GM21447 (cell line): Measurements from ENCODE around the gene MXD4.
A peak's percentile ranks its signal among the peaks of the same experiment; 100 is the strongest.

Source experiments
- ATAC-seq: cut with Tn5 transposase; IDR thresholded peaks from one replicate; pipeline ENCODE4 v1.9.1; 2021; ENCODE audit not compliant: unreplicated experiment

Gene MXD4

GRCh38 chr4:2292646-2293108 is 30.8 kb upstream of the MXD4 start:
- ATAC-seq: no peak

DNA sequence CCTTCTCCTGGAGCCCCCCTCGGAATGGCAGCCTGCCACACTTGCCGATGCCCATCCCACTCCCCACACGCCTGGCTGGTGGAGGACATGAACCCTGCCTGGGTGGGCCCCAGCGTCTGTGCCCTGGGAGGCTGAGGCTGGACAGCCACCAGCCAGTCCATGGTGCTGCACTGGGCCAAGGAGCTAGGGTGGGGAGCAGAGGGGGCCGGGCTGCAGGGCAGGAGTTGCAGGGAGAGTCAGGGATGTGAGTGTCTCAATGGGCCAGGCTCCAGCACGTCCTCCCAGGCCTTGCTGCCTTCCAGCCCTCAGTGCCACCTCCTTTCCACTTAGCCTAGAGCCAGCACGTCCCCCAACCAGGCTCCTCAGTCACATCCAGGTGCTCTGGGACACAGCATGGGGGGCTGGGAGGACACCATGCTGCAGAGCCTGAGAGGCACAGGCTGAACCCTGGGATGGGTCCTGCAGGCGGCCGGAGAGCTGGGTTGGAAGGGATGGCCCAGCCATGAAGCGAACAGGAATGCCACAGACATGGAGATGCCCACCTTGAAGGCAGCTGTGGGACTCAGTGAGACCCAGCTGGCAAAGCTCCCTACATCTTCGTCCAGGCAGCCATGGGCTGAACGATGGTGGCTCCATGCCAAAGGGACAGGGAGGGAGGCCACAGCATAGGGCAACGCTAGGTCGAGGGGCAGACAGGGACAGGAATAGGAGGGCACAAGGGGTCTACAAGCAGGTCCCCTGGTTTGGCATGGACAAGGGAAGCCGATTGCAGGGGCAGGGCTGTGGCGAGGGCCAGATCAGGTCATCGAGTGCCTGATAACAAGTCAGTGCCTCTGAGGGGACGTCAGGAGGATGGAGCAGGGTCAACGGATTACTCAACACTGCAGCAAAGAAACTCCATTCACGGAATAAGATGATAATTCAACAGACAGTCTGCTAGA is 30.1 kb upstream of the MXD4 start:
- no peak for ATAC-seq

GRCh38 chr4:2290974-2291704 is 29.2 kb upstream of the MXD4 start:
- ATAC-seq: peak; percentile 50

GRCh38 chr4:2290488-2290887 is 28.6 kb upstream of the MXD4 start:
- no peak for ATAC-seq

DNA sequence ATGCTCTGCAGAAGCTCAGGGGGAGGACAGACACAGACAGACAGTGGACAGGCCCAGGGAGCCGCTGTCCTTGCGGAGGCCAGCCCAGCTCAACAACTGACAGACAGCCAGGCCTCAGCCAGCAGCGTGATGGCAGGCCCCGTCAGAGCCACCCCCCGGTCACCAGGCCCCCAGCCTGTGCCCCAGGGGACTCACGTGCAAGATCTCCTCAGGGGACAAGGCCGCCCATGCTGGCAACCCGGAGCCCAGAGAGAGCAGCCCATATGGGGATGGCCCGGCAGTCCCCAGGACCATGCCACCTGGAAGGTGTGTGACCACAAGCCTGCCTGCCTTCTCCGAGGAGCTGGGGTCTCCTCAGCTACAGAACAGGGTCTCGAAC is 28.0 kb upstream of the MXD4 start:
- ATAC-seq: no peak

DNA sequence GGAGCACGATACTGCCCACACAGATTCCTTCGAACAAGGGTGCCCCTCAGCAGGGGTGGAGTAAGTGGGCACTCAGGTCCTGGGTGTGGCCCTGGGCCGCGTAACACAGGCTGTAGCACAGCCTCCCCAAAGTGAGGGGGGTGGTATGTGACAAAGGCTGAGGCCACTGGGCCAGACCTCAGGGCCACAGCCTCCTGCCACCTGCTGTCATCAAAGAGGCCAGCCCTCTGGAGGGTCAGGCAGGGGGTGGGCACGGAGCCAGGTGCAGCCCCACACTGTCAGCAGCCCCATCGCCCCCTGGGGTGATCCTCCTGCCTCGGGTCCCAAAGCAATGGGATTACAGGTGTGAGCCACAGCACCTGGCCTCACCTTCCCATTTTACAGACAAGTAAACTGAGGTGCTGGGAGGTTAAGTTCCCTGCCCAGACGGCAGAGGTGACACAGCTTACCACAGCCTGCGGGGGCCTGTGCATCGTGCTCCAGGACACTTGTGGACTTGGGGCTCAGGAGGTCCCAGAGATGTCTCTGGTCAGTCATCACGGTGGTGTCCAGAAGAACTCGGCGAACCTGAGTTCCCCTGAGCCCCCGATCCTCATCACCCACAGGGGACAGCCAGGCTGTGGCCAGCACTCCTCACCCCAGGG is 27.5 kb upstream of the MXD4 start:
- ATAC-seq: no peak

GRCh38 chr4:2288051-2288541 is 26.2 kb upstream of the MXD4 start:
- no peak for ATAC-seq

GRCh38 chr4:2287594-2287915 is 25.6 kb upstream of the MXD4 start:
- ATAC-seq: no peak

- ATAC-seq: no peak
These were observed 25.1 kb upstream of the MXD4 start for GRCh38 chr4:2286904-2287593.

- ATAC-seq: no peak
These were observed 23.9 kb upstream of the MXD4 start for GRCh38 chr4:2285613-2286381.

DNA sequence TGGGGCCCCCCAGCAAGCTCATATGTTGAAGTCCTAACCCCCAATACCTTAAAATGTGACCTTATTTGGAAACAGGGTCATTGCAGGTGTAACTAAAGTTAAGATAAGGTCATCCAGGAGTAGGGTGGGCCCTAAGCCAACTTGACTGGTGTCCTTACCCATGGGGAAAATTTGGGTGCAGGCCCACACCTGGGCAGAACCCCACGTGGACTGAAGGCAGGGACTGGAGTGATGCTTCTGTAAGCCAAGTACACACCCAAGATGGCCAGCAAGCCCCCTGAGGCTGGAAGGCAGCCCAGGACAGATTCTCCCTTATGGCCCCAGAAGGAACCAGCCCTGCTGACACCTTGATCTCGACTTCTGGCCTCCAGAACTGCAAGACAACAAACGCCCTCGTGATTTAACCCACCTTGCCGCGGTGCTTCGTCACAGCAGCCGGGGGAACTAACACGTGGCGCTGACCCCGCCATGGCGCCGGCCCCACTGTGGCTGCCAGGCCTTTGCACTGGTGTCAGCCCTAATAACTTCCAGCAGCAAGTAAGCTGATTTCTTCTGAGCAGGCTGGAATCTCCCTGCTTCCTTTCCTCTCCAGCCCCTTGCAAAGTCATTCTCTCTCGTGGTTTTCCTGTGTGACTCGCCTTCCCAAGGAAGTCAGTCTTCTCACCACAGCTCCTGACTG is 23.2 kb upstream of the MXD4 start:
- no peak for ATAC-seq

GRCh38 chr4:2284161-2284933 is 22.4 kb upstream of the MXD4 start:
- no peak for ATAC-seq

DNA sequence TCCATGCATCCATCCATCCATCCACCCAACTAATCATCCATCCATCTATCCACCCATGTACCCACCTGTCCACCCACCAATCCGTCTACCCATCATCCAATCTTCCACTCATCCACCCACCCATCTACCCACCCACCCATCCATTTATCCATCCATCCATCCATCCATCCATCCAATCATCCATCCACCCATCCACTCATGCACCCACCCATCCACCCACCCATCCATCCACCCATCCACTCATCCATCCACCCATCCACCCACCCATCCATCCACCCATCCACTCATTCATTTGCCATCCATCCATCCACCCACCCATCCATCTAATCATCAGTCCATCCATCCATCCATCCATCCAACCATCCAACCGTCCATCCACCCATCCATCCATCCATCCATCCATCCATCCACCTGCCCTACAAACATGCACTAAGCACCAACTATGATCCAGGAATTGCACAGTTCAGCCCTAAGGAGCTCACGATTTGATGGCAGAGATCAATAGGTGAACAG is 21.3 kb upstream of the MXD4 start:
- no peak for ATAC-seq

DNA sequence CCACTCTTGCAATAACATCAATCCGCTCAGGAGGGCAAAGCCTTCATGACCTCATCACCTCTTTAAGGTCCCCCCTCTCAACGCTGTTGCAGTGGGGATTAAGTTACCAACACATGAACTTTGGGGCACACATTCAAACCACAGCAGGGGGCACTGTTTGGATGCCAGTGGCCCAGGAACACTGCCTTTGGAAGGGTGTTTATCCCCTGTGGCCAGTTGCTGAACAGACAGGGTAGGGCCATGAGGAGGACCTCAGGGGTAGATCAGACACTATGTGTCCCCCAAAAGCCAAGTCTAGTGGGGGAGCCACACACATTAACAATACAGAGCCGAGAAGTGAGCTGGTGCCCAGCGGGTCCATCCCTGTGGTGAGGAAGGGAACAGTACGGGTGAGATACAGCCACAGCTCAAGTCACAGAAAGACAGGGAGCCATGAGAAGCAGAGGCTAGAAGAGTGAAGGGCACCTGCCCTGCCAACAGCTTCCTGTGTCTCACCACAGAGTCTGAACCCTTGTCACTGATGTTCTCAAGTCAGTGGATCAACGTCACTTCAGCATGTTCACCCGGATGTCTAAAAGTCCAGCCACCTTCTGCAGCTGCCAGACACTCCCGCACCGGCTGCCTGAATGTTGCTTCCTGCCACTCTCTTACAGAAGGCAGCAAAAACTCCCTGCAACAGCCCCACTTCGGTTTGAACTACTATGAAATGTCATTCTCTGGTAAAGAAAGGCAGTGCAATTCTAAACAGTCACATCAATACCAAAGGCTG is 19.9 kb upstream of the MXD4 start:
- peak; percentile 94 for ATAC-seq

DNA sequence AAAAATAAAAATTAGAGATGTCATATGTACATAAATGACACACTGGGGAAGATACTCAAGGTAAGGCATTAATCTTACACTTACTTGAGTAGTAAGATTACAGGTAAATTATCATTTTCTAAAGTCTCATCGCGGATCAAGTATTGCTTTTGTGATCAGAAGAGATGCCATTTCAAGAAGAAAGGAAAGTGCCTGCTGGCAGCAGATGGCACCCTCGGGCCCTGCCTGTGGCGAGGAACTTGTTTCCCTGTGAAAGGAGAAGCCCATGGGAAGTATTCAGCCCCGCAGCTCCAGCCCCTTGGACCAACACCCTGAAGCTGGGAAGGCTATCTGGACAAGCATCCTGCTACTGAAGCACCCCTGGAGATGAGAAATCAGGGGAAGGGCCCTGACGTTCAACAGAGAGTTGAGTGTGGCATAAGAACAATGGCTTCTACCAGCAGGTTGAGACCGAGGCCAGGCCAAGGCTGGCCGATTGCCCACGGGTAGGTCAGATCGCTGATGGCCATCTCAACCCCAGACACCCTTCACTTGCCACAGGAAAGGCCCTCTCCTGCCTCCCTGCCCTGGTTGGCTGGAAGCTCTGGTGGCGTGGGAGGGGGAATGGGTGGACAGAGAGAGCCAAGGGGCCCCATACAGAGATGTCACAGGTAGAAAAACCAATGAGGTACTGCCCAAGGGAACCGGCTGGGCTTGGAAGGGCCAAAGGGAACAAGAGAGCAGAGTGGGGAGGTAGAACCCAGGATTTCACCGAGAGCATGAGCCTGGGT is 18.8 kb upstream of the MXD4 start:
- no peak for ATAC-seq

DNA sequence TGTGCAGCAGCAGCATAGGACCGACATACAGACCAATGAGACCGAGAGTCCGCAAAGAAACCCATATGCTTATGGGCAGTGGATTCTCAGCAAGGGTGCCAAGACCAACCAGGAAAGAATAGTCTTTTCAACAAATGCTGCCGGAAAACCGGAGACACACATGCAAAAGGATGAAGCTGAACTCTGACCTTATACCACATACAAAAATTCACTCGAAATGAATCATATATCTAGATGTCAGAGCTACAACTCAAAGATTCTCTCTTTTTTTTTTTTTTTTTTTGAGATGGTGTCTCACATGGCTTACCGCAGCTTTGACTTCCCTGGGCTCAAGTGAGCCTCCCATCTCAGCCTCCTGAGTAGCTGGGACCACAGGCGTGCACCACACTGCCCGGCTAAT is 16.0 kb upstream of the MXD4 start:
- no peak for ATAC-seq

DNA sequence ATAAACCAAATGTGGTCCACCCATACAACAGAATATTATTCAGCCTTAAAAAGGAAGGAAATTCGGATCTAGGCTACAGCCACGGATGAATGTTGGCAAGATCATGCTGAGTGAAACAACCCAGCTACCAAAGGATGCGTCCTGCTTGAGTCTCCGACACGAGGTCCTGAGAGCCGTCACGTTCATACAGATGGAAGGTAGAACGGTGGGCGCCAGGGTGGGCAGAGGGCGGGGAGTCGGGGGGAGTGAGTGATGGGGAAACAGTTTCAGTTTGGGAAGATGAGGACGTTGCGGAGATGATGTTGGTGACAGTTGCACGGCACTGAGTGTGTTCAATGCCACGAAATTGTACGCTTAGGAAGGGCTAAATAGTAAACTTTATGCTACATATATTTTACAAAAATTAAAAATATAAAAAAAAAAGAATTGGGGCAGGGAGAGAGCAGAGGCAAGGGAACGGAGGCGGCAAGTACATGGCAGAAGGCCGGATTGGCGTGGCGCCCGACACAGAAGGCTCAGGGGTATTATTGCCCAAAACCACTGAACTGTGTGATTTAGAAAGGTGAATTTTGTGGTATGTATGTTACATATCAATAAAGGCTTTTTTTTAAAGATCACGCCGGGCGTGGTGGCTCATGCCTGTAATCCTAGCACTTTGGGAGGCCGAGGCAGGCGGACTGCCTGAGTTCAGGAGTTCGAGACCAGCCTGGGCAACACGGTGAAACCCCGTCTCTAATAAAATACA is 14.8 kb upstream of the MXD4 start:
- ATAC-seq: no peak
